Loucy (cell line): ENCODE measurements around the gene DNAH6.

Source experiments
- CTCF ChIP-seq: fragments of 200-600 bp; sonication (generic); conservative IDR thresholded peaks from 2 replicates; pipeline ENCODE4 v1.5.1; 2014; ENCODE audit warnings: mild to moderate bottlenecking, antibody characterized with exemption, low read length
- EZH2phosphoT487 ChIP-seq: fragments of 200-600 bp; IDR thresholded peaks from 2 replicates; pipeline ENCODE4 v1.6.1; 2018; ENCODE audit warnings: antibody characterized with exemption, mild to moderate bottlenecking, moderate library complexity, borderline replicate concordance

- no peak for TF ChIP-seq CTCF
- TF ChIP-seq EZH2phosphoT487: no peak
Measured at GRCh38 chr2:84487298-84487996, 28.9 kb upstream of the DNAH6 start.
